ENCODE results near the gene DGKA.
"Not testable (repeated sequence)": the region's sequence is repeated elsewhere in the genome, so short reads cannot be mapped to it uniquely, and the experiment has no call there.

DNA sequence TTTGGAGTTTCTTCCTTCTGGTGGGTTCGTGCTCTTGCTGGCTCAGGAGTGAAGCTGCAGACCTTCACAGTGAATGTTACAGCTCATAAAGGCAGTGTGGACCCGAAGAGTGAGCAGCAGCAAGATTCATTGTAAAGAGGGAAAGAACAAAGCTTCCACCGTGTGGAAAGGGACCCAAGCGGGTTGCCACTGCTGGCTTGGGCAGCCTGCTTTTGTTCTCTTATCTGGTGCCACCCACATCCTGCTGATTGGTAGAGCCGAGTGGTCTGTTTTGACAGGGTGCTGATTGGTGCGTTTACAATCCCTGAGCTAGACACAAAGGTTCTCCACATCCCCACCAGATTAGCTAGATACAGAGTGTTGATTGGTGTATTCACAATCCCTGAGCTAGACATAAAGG lies 68.6 kb downstream of the DGKA start:
- TF ChIP-seq, protein P1, sequence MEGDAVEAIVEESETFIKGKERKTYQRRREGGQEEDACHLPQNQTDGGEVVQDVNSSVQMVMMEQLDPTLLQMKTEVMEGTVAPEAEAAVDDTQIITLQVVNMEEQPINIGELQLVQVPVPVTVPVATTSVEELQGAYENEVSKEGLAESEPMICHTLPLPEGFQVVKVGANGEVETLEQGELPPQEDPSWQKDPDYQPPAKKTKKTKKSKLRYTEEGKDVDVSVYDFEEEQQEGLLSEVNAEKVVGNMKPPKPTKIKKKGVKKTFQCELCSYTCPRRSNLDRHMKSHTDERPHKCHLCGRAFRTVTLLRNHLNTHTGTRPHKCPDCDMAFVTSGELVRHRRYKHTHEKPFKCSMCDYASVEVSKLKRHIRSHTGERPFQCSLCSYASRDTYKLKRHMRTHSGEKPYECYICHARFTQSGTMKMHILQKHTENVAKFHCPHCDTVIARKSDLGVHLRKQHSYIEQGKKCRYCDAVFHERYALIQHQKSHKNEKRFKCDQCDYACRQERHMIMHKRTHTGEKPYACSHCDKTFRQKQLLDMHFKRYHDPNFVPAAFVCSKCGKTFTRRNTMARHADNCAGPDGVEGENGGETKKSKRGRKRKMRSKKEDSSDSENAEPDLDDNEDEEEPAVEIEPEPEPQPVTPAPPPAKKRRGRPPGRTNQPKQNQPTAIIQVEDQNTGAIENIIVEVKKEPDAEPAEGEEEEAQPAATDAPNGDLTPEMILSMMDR (IDR thresholded peaks at IDR 0.05), result not testable (repeated sequence)
- TF ChIP-seq EP300 (IDR thresholded peaks at IDR 0.05), result not testable (repeated sequence)

Measured in suprapubic skin (tissue), 3 donors.